Gastrocnemius medialis (tissue), 4 donors: Measurements from ENCODE around the gene WNT5A. TPM values are rescaled to one million over a fixed set of nuclear protein-coding genes. Genes with fewer than 3 reads are reported as not detected.
"Not testable (repeated sequence)": the region's sequence is repeated elsewhere in the genome, so short reads cannot be mapped to it uniquely, and the experiment has no call there.

ENCODE experiments used
- ATAC-seq, 2 donors: fragments of 150-250 bp; one replicate each; pipeline ENCODE4 v1.9.1; 2016
- DNase-seq, 2 donors: peaks; one replicate each; pipeline ENCODE4 v3.0.0-alpha.2; 2019
- H3K27ac ChIP-seq, 4 donors: fragments of 200-600 bp; sonication (generic); 1 replicate in 1 of 4; 2 replicates in 3 of 4; pipeline ENCODE4 v1.5.1; 2016 to 2018; ENCODE audit warnings: mild to moderate bottlenecking in 2 of 4, moderate library complexity in 1 of 4
- H3K27me3 ChIP-seq, 3 donors: fragments of 200-600 bp; sonication (generic) in 2 of 3; 1 replicate in 1 of 3; 2 replicates in 2 of 3; pipeline versions ENCODE4 v1.5.1 to v1.6.0; 2016 to 2019; ENCODE audit warnings: mild to moderate bottlenecking in 1 of 3, moderate library complexity in 1 of 3
- H3K36me3 ChIP-seq, 2 donors: fragments of 200-600 bp; sonication (generic) in 1 of 2; one replicate each; pipeline ENCODE4 v1.5.1; 2017 to 2018
- H3K4me1 ChIP-seq, 2 donors: fragments of 200-600 bp; sonication (generic) in 1 of 2; one replicate each; pipeline ENCODE4 v1.5.1; 2016 to 2017; ENCODE audit warnings: mild to moderate bottlenecking in 2 of 2
- H3K4me3 ChIP-seq, 4 donors: fragments of 200-600 bp; sonication (generic) in 3 of 4; 1 replicate in 1 of 4; 2 replicates in 3 of 4; pipeline ENCODE4 v1.5.1; 2016 to 2019; ENCODE audit warnings: mild to moderate bottlenecking in 2 of 4
- H3K9me3 ChIP-seq, 3 donors: fragments of 200-600 bp; sonication (generic) in 2 of 3; 1 replicate in 1 of 3; 2 replicates in 2 of 3; pipeline ENCODE4 v1.5.1; 2016 to 2019
- POLR2A ChIP-seq, 2 donors: fragments of 450-650 bp; IDR thresholded peaks; one replicate each; pipeline ENCODE4 v1.6.1; 2017; ENCODE audit warnings: antibody characterized with exemption in 2 of 2, mild to moderate bottlenecking in 2 of 2, moderate library complexity in 2 of 2
- in situ Hi-C, 4 donors: fragments of 200-750 bp; cut with MboI; loops; one replicate each; pipeline versions ENCODE4 v1.15.0 to v1.8.0; 2017; ENCODE audit warnings: low sequenced_read_pairs in 4 of 4
- intact Hi-C: fragments of 100-400 bp; cut with DNase I; formaldehyde crosslinking; loops from one replicate; pipeline ENCODE4 v1.15.1; 2023; ENCODE audit warnings: low total_unique reads
- total RNA-seq, 4 donors: library from RNA; depleted of rRNA; stranded (reverse); fragments of >200 nt; gene quantifications; one replicate each; pipeline versions ENCODE4 v1.1.0 to v1.2.3, GENCODE V29; 2016
- TF ChIP-seq, protein P1 (sequence below), 5 experiments: fragments of 450-650 bp in 3 of 5; fragments of 200-600 bp in 2 of 5; sonication (generic) in 2 of 5; IDR thresholded peaks in 4 of 5; conservative IDR thresholded peaks in 1 of 5; 1 replicate in 4 of 5; 2 replicates in 1 of 5; pipeline ENCODE4 v1.5.1; 2016 to 2019; ENCODE audit warnings: antibody characterized with exemption in 5 of 5, mild to moderate bottlenecking in 3 of 5, moderate library complexity in 3 of 5

The WNT5A gene
- total RNA-seq, 4 donors from 2014 or later, result 1.6 to 2.9 (median 1.9) TPM

DNA sequence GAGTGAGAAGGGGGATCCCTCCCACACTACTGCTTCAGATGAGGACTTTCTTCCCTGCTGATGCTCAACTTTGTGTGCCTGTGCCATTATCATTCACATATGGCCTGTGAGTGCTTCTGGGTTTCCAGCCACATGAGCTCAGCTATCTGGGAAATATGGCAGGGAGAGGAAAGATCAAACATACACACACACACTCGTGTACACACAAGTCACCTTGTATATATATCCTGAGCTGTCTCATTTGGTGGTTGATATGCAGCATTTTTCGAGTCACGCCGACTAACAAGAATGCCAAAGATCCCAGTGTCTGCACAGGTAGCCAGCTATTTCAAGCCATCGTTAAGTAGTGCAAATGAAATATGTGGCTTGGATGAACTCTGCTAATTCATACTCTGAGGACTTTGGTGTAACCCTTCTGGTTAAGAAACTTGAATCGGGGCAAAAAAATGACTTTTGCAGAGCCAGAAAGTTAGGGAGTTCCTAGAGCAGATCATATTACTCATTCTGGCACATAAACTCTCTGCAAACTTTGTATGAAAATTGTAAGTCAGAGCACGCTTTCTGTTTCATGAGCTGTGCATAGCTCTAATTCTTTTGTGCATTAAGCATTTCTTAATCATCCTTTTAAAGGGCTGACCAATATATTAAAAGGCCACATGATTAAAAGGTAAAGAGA is 24.9 kb upstream of the WNT5A start:
- ATAC-seq (no peak), DNase-seq (no peak)
- Histone ChIP-seq H3K4me3 (no peak overlapping the region), H3K27ac (no peak overlapping the region), H3K9me3 (no peaks in the 10 kb centered on the region), H3K27me3 (peaks cover 0 to 9% (median 0%) of the 10 kb centered on the region in 3 donors), H3K4me1 (no peaks in the 10 kb centered on the region), H3K36me3 (no peaks in the 10 kb centered on the region)
- TF ChIP-seq, protein P1, sequence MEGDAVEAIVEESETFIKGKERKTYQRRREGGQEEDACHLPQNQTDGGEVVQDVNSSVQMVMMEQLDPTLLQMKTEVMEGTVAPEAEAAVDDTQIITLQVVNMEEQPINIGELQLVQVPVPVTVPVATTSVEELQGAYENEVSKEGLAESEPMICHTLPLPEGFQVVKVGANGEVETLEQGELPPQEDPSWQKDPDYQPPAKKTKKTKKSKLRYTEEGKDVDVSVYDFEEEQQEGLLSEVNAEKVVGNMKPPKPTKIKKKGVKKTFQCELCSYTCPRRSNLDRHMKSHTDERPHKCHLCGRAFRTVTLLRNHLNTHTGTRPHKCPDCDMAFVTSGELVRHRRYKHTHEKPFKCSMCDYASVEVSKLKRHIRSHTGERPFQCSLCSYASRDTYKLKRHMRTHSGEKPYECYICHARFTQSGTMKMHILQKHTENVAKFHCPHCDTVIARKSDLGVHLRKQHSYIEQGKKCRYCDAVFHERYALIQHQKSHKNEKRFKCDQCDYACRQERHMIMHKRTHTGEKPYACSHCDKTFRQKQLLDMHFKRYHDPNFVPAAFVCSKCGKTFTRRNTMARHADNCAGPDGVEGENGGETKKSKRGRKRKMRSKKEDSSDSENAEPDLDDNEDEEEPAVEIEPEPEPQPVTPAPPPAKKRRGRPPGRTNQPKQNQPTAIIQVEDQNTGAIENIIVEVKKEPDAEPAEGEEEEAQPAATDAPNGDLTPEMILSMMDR (IDR thresholded peaks at IDR 0.05 in 4 of 5, conservative IDR thresholded peaks at IDR 0.05 in 1 of 5), result no peak
- no peak for TF ChIP-seq POLR2A (IDR thresholded peaks at IDR 0.05)
- intact Hi-C loops, result no loop called here
- in situ Hi-C loops, result no loop called here

DNA sequence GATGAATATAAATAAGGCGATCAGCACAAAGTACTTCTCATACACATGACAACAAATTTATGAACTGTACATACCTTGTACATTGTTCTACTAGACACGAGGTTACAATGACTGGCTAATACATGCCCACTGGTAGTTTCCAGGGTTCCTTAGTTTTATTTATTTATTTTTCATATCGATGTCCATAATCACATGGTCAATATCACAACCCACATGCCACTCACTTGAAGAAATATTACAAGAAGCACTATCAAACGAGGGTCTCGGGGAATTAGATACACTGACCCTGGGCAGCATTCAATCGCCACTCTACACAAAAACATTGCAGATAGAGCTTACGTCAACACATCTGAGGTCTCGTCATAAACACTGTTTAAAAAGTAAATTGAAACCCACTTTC is 21.2 kb upstream of the WNT5A start:
- TF ChIP-seq, protein P1 (IDR thresholded peaks at IDR 0.05 in 4 of 5, conservative IDR thresholded peaks at IDR 0.05 in 1 of 5), result no peak
- no peak for TF ChIP-seq POLR2A (IDR thresholded peaks at IDR 0.05)
- DNase-seq, result no peak
- in situ Hi-C loops, result no loop called here
- Histone ChIP-seq H3K27me3 (no peaks in the 10 kb centered on the region), H3K36me3 (no peaks in the 10 kb centered on the region), H3K27ac (no peak overlapping the region), H3K9me3 (no peaks in the 10 kb centered on the region), H3K4me1 (no peaks in the 10 kb centered on the region), H3K4me3 (no peak overlapping the region)
- intact Hi-C loops, result no loop called here
- ATAC-seq, result no peak

- Histone ChIP-seq H3K4me1 (no peaks in the 10 kb centered on the region), H3K27me3 (no peaks in the 10 kb centered on the region), H3K9me3 (no peaks in the 10 kb centered on the region), H3K36me3 (no peaks in the 10 kb centered on the region), H3K4me3 (no peak overlapping the region), H3K27ac (no peak overlapping the region)
- TF ChIP-seq POLR2A (IDR thresholded peaks at IDR 0.05), result no peak
- TF ChIP-seq, protein P1 (IDR thresholded peaks at IDR 0.05 in 4 of 5, conservative IDR thresholded peaks at IDR 0.05 in 1 of 5), result no peak
- no peak for DNase-seq
- in situ Hi-C loops (no loop called here), intact Hi-C loops (no loop called here)
- ATAC-seq, result no peak
These were observed 20.7 kb upstream of the WNT5A start for GRCh38 chr3:55507808-55508207.

DNA sequence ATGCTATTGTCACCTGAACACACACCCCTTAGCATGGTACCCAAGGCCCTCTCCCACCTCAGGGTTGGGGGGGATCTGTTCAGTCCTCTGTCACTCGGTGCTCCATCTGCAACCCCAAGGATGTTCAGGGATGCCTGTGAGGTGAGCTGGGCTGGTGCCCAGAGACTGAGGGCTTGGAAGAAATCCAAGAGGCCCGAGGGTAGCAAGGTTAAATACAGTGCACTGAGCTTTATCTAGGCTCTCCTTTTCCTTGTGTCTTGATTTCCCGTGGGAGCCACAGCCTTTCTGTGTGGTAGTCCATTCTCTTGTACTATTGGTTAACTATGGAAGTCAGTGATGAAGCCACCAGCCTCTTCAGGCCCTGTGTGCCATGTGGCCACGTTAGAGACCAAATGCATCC is 18.7 kb upstream of the WNT5A start:
- intact Hi-C loops (no loop called here), in situ Hi-C loops (no loop called here)
- Histone ChIP-seq H3K4me3 (no peak overlapping the region), H3K36me3 (no peaks in the 10 kb centered on the region), H3K9me3 (no peaks in the 10 kb centered on the region), H3K27ac (no peak overlapping the region), H3K4me1 (no peaks in the 10 kb centered on the region), H3K27me3 (no peaks in the 10 kb centered on the region)
- ATAC-seq, result no peak
- DNase-seq, result no peak
- TF ChIP-seq, protein P1 (IDR thresholded peaks at IDR 0.05 in 4 of 5, conservative IDR thresholded peaks at IDR 0.05 in 1 of 5), result no peak
- TF ChIP-seq POLR2A (IDR thresholded peaks at IDR 0.05), result no peak

DNA sequence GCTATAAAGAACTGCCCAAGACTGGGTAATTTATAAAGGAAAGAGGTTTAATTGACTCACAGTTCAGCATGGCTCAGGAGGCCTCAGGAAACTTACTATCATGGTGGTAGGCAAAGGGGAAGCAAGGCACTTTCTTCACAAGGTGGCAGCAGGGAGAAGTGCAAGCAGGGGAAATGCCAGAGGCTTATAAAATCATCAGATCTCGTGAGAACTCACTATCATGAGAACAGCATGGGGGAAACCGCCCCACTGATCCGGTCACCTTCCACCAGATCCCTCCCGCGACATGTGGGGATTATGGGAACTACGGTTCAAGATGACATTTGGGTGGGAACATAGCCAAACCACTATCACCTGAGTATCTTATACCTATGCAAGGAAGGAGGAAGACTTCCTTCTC is 18.0 kb upstream of the WNT5A start:
- intact Hi-C loops, result not testable (repeated sequence)

More for the DNA sequence above, 18.0 kb upstream of the WNT5A start:
- H3K36me3 ChIP-seq, H3K27me3 ChIP-seq, in situ Hi-C loops, H3K9me3 ChIP-seq, ATAC-seq, H3K4me3 ChIP-seq, H3K27ac ChIP-seq, DNase-seq, H3K4me1 ChIP-seq: not testable (repeated sequence)
